GM10847 (cell line): ENCODE data around the gene ELMO1.

Experiments
- POLR2A ChIP-seq: IDR thresholded peaks from 2 replicates; pipeline ENCODE4 v1.6.1; 2011; ENCODE audit not compliant: insufficient read length; ENCODE audit errors: extremely low read depth

ELMO1 gene

DNA sequence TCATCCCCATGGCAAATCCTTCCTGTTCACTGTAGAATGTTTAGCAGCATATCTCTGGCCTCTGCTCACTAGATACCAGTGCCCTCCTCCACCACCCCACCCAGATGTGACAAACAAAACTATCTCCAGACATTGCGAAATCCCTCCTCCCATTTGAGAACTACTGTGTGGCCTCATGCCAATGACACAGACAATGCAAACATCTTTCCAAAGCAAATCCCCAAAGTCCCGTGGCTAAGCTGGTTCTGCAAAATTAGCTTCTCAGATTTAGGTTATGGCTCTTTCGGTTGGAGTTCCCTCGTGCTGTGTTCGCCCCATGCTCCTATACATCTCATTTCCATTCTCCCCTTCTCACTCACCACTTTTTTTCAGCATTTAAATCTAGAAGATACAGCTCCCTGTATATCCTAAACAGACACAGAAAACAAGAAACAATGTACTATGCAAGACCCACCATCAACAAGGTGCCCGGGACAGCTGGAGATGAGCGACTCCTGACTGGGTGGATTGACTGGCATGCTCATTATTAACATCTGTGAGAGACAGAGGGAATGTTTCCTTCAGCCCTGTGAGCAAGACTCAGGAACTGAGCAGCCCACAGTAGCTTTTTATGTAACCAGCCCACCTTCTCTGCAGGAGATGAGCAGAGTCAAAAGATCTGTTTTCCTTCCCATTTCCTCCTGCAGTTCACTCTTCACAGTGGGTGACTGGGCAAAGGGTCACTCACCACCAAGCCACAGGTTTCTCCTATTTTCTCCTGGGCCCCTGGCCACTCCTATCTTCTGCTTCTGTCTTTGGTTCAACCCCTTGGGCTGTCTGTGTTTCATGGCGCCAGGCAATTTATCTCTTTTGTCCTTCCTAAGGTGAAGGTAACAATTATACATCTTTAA, 498.7 kb downstream of the ELMO1 start:
- no peak for TF ChIP-seq POLR2A

DNA sequence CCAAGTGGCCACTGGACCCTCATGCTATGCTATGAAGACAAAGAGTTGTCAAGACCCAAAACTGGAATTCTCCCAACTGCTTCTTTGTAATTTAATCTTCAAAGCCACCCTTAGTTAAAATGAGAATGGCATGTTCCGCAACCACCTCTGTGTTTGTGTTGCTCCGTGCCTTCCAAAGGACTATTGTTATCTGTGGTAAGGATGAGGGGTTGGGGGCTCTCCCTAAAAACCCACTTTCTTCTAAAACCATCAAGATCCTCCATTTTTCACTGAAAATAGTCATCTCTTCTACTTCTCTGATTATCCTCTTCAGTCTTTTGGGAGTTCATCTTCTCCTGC, 502.3 kb downstream of the ELMO1 start:
- TF ChIP-seq POLR2A = no peak

DNA sequence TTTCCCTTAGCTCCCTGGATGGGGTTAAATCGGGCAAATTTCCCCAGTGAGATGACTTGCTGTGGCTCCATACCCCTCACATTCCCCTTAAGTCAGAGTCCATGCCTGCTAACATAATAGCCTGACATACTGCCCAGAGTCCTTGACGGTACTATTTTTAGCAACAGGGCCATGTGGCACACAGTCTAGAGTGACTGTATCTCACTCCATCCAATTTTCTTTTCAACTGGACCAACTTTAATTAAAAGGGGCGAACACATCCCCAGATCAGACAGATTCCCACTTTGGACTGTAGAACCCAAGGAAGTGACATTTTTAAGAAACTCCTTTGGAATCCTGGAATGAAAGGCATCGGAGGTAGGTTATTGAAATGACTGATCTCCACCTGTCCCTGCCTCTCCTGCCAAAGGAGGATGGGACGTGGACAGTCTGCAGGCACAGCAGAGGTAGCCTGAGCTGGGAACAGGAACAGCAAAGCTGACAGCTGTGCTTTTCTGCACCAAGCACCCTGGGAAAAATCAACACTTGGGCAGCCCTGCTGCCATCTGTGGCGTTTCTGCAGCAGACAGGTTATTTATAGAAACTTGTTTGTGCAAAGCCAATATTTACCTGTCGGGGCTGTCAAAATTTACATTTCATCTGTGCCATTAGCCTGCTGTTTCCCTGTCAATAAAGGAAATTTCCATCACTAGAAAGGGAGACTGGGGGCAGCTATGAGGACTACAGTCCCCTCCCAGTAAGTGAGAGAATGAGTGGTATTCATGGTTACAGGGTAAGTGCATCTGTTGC, 502.9 kb downstream of the ELMO1 start:
- TF ChIP-seq POLR2A = no peak

DNA sequence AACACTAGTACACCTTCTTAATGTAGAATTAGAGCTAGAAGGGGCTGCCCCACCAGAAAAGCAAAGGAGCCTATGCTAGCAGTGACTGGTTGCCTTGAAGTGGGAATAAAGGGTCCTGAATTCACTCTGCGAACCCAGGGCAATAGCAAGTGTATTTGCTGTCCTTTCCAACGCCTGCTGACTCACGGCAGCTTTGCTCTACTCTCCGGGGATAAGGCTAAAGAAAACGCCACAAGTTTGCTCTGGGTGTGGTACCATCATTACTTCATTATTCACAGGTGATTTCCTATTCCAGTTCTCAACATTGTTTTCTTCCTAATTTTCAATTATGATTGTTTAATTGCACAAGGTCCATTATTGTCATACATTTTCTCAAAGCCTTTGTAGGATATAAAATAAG, 503.8 kb downstream of the ELMO1 start:
- TF ChIP-seq POLR2A = no peak

DNA sequence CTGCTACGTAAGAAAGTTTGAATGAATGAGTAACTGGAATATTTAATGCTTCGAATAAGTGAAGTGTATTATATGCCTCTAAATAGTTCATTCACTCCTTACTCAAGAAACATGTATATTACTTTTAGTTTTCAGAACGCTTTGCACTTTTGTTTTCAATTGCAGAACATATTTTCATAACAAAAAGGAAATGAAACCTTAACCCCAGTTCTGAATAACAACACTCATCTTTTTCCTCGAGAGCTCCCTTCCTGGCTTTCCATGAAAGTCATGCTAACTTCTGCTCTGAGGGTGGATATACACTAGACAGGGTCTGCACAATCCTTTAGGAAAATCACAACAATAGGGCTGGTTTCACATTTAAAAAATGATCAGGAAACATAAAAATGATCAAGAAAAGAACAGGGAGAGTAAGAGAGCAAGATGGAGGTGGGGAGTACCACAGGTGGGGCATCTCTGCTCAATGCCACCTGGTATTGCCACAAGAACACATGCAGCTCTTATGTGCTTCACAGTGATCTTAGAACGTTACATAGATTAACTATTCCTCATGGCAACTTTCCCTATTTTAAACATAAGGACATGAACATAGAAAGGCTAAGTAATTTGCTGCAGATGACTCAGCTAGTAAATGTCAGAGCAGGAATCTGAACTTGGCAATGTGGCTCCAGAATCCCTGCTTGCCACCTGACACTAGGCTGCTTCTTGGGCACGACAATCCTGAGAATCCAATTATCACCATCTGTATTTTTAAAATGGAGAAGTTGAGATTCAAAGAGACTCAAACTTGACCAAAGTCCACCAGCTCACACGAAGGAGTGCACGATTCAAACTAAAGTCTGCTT, 504.9 kb downstream of the ELMO1 start:
- no peak for TF ChIP-seq POLR2A

DNA sequence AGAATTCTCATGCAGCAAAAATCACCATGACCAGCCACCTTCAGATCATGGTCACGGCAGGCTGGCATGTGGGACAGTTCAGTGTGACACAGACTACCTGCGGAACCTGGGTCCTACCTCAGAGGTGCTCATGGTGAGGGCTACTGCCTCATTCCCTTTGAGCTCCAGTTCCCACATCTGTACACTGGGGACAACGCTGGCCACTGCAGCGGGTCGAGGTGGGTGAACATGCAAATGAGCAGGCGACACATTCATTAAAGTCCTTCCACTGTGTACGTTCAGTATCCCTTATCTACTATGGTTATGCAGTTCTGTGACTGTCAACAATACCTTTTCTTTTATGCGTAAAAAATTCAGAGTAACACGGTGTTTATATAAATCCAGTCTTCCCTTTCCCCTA, 505.7 kb downstream of the ELMO1 start:
- TF ChIP-seq POLR2A = no peak

DNA sequence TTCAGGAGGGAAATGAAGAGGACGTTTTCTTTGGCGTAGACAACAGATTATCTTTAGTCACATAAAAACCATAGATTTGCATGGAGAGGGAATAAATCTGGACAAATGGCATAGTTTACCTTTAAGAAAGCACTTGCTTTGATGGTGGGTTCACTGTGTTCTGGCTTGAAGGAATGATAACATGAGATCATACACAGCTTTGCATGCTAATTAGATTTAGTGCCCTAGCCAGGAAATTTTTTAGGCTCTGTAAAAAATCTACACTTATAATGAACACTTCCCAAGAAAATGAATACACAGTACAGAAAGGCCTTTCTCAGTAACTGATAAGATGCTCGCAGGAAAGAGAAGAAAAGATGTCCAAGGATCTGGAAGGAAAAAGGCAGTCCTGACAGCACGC, 506.1 kb downstream of the ELMO1 start:
- TF ChIP-seq POLR2A = no peak

DNA sequence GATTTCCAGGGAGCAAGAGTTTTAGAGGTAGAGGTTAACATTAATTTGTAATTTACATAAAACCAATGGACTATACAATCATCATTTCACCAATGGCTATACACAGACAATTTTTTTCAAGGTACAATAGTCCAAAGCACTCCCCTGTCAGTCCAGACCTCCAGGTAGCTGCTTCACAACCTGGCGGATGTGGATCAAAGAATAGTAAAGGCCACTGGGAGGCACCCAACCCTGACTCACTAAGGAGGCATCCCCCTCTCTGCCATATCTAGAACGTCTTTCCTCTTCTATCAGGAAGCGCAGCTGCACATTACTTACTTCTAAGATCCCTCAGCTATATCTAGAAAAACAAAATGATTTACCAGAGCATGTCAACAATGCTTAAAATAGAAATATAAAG, 506.6 kb downstream of the ELMO1 start:
- TF ChIP-seq POLR2A = no peak

DNA sequence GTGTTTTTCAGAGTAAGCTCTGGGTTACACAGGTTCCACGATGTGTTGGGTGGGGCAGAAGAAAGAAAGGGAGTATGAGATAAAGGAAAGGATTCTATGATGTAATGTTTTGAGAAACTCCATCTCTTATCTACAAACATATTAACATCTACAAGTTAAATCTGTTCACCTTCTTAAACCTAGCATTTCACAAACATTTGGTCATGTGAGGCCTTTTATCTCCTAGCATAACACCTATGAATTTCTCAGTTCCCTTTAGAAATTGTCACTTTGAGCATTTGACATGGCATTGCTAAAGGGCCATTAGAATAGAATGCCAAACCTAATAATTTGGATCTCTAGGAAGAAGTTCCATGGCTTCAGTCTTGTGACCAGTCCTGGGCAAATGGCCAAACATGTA, 507.3 kb downstream of the ELMO1 start:
- TF ChIP-seq POLR2A = no peak

DNA sequence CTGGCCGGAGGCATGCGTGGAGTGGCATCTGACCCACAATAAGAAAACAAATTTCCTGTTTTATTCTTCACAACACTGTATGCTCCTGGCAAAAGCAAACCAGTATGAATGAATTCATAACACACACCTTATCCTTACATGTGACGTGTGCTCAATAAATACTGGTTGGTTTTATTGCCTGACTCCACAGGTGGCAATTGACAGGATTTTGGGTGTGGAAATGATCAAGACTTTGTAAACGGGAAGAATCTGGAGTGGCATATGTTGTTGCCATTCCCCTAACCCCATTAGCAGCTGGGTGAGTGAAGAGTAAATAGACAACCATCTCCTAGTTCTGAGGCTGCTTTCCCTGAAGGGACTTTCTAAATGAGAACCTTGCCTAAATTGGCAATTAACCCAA, 508.8 kb downstream of the ELMO1 start:
- TF ChIP-seq POLR2A = no peak

DNA sequence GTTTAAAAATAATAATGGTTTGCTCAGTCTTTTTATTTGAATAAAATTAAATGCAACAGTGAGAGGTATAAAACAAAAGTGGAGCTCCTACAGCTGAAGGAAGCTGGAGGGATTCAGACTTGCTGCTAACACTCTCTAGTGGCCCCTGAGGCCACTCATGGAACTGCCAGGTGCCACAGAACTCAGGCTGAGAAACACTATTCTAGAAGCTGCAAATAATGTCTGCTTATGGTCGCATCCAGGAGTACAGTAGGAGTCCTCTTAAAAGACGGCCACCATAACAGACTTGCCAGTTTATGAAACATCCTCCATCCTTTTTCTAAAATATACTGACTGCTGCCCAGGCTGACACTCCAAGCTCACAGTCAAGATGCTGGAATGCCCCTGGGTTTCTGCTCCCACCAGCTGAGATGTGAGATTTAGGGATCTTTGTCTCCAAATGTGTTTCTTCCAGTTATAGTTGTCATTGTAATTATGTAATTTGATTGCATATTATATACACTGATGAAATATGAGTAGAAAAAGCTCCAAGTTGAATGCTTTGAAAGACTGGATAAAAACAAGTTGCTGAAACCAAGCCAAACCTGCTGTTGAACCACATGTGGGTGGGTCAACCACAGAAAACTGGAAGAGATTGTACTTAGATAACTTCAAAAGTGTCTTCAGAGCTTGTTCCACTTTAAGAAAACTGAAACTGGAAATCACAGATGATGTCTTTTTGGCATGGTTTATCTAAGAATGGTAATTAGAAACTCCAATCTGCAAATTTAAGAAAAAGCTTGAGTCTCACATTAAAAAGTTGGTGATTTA, 510.7 kb downstream of the ELMO1 start:
- no peak for TF ChIP-seq POLR2A

DNA sequence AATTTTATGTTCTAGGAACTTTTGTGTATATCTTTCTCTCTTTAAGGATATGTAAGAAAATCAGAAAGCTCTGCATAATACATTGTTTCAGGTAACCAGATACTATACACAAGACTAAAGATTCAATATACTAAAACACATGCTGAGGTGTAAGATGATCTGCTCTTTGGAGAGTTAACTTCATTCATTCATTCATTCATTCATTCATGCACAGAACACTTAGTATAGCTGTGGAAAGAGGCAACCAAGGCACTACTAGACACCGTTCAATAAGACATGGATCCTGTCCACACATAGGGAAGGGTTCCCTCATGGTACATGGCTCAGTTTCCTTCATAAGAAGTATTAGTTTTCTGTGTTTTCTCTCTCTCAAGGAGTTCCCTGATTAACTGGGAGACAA, 516.8 kb downstream of the ELMO1 start:
- TF ChIP-seq POLR2A = no peak

DNA sequence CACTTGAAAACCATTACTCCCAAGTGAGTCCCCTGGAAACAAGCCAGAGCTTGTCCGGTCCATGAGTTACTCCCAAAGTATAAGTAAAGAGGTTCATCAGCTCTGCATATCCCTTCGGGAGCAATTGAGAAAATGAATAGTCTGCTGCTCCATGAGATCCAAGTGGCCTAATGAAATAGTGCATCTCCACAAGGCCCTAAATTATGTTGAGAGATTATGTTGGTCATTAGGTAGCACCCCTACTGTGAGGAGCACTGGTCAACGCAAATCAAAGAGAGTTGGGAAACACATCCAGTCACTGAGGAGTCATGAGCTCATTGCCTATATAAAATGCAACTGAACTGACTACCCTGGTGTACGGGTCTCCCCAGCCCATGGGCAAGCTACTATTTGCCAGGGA, 518.9 kb downstream of the ELMO1 start:
- TF ChIP-seq POLR2A = no peak

DNA sequence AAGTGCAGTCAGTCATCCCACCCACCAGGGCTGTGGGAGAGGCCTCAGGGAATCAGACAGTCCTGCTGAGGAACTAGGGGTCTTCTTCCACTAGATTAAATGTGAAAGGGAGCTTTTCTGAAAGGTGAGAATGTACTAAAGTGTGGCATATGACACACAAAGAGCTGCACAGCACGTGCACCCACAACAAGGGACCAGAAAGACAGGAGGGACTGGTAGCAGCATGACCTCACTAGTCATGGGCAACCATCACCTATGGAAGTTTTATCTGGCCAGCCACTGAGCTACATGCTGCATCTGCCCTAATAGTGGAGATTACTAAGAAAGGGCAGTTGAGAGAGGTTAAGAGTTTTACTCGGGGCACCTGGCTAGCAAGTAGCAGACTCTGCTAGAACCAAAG, 519.9 kb downstream of the ELMO1 start:
- TF ChIP-seq POLR2A = no peak

DNA sequence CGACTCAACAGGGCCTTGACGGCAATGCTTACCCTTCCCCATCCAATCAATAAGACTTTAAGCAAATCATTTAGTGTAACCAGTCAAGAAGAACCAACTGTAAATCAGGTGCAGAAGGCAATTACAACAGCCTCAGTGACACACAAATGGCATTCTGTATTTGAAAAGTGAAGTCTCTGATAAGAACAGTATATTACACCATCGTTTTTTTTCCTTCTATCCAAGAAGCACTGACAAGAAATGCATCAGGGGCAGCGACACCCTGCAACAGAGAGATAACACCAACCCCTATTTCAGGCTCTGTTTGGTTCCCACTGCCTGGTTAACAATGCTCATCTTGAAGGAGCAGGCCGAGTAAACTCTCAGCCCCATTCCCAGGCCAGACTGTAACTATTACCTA, 520.4 kb downstream of the ELMO1 start:
- TF ChIP-seq POLR2A = no peak

DNA sequence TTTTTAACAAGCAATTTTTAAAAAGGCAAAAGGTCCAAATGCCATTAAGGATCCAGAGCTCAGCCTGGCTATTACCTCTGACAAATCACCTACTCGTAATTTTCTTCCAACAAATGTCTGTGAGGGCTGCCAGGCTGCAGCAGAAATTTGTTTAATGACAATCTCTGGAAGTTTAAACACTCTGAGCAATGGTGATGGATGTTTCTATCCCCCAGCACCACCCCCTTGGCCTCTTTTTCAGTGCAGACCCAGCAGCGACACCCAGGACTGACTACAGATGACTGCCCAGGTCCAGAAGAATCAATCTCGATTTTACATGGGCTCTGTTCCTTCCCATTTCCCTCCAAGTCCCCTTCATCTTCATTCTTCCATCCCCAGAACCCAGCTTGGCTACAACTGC, 523.0 kb downstream of the ELMO1 start:
- TF ChIP-seq POLR2A = no peak
